T-helper 9 cell (primary cell): Measurements from ENCODE around the gene PLA2G12B.

Source experiments
- DNase-seq: peaks from one replicate; pipeline ENCODE4 v3.0.0-alpha.2; 2020

PLA2G12B gene

DNA sequence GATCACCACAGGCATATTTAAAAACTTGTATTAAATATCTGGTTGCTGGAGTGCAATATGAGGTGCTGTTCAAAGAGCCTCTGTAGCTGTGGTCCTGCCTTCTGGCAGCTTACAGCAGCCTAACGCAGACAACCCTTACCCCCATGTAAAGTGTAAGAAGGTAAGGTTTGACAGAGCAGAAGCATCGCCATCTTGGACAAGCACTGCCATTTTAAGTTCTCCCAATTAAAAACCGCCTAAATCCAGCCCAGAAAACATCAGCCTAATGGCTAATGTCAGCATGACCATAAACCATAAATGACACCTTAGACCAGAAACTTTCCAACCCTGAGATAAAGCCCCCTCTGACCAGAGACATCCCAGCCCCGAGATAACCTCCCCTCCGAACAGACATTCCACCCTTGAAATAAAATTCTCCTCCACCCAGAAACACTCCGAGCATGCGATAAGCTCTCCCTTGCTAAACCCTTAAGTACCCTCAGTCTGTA lies 66.4 kb downstream of the PLA2G12B start:
- DNase-seq, result no peak

DNA sequence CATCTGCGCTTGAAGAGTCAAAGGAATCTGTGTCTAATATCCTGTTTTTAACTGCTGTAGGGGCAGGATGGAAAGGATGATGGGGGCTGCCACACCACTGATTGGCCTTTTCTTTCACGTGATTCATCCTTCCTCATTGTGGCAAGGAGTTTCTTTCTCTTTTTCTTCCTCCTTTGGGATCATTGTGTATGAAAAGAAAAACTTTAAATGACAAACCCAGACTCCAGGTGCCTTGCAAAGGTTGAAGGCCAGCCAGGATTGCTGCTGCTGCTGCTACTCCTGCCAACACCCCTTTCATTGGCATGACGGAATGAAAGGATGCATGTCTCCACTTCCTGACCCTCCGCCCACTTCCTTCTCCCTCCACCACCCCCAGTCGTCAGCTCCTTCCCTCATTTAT lies 67.6 kb downstream of the PLA2G12B start:
- DNase-seq, result no peak

DNA sequence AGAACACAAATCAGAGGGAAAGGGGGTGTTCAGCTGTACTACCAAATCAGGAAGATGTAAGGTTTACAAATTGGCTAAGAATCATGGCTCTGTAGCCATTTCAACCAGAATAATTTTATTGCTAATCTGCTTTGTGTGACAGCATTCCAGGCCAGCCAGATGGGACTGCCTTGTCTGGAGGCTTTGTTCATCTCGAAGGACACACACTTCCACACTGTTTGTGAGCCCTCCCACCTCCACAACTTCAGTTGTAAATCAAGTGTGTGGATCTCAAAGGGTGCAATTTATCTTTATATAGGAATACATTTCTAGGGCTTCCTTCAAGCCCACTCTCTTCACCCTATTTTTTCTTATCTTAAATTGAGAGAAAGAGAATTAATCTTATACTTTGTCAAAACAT lies 68.0 kb downstream of the PLA2G12B start:
- DNase-seq, result no peak

DNA sequence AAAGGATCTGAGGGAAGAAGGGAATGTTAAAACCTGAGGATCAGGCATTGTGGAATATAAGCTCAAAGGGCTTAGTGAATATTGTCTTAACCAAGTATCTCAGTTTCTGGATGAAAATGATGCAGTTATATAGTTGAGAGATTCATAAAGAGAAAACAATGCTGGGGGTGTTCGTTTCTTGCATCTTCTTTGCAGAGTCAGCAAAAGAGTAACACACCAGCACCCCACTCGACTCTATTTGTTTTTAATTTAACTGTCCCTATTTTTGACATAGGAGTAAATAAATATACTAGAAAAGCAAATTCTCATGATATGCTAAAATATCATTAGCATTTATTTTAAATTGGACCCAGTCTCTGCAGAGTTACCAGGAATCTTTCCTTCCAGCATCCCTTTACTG lies 68.7 kb downstream of the PLA2G12B start:
- no peak for DNase-seq
